Measurements from ENCODE around the gene MLLT11.

GRCh38 chr1:151061704-151062103 is 1.5 kb downstream of the MLLT11 start:
- TF ChIP-seq CTCF (IDR thresholded peaks at IDR 0.05) (no peak), POLR2A (IDR thresholded peaks at IDR 0.05) (no peak)

Measured in thyroid gland (tissue), 4 donors.